Prostate gland (tissue), 2 donors: Measurements from ENCODE around the gene PAPPA2.

Experiments used
- POLR2A ChIP-seq: fragments of 450-650 bp; IDR thresholded peaks from one replicate; pipeline ENCODE4 v1.6.1; 2016; ENCODE audit warnings: antibody characterized with exemption, mild to moderate bottlenecking
- POLR2AphosphoS5 ChIP-seq: sonication (generic); formaldehyde crosslinking; IDR thresholded peaks from one replicate; pipeline ENCODE4 v1.6.1; 2017; ENCODE audit warnings: antibody characterized with exemption
- TF ChIP-seq, protein P1 (sequence below), 4 experiments: fragments of 200-600 bp in 2 of 4; fragments of 450-650 bp in 2 of 4; sonication (generic) in 2 of 4; IDR thresholded peaks; 1 replicate in 3 of 4; 2 replicates in 1 of 4; pipeline ENCODE4 v1.5.1; 2016 to 2019; ENCODE audit warnings: antibody characterized with exemption in 4 of 4, mild to moderate bottlenecking in 2 of 4, moderate library complexity in 2 of 4

DNA sequence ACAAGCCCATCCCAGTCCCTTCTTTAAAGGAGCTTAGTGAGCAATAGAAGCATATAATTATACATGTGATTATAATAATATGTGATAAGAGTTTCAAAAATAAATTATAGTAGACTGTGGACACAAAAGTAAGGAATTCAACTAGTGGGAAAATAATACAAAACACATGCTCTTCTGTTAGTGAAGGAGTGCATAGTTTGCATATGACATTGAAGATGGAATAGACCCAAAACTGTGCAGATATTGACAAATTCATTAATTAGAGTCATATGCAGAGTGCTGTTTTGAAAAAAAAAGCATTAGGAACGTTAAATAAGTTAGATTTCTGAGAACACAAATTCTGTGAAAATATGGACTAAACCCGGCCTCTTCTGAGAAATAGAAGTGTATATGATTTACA is 422.8 kb downstream of the PAPPA2 start:
- TF ChIP-seq POLR2AphosphoS5 = no peak
- TF ChIP-seq, protein P1, sequence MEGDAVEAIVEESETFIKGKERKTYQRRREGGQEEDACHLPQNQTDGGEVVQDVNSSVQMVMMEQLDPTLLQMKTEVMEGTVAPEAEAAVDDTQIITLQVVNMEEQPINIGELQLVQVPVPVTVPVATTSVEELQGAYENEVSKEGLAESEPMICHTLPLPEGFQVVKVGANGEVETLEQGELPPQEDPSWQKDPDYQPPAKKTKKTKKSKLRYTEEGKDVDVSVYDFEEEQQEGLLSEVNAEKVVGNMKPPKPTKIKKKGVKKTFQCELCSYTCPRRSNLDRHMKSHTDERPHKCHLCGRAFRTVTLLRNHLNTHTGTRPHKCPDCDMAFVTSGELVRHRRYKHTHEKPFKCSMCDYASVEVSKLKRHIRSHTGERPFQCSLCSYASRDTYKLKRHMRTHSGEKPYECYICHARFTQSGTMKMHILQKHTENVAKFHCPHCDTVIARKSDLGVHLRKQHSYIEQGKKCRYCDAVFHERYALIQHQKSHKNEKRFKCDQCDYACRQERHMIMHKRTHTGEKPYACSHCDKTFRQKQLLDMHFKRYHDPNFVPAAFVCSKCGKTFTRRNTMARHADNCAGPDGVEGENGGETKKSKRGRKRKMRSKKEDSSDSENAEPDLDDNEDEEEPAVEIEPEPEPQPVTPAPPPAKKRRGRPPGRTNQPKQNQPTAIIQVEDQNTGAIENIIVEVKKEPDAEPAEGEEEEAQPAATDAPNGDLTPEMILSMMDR (IDR thresholded peaks at IDR 0.05) = no peak
- no peak for TF ChIP-seq POLR2A
